Activated CD4-positive, CD25-positive, alpha-beta regulatory T cell treated with anti-CD3 and anti-CD28 coated beads, Interleukin-2, amount 50 U/mL, for 16 hours (primary cell): Measurements from ENCODE around the gene CELF2.

Experiments used
- DNase-seq: peaks from one replicate; pipeline ENCODE4 v3.0.0-alpha.2; 2020; ENCODE audit warnings: low read depth, low spot score

The CELF2 gene

GRCh38 chr10:11223081-11223480, 205.4 kb downstream of the CELF2 start:
- DNase-seq = no peak

- DNase-seq = no peak
Measured at GRCh38 chr10:11223507-11224140, 206.0 kb downstream of the CELF2 start.

DNA sequence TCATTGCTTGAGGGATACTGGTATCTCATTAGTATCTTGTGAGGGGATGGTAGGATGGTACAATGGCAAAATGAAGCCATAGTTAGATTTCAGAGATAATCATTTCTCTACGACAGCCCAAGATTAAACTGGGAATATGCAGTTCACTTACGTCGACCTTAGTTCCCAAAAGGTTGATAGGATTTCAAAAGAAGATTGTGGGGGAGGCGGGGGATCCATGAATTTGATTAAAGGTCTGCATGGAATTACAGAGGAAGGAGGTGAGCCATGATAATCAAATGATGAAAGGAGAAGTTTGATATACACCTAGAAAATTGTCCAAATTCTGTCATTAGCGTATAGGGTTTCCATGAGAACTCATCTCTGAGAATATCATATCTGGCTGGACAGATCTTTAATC, 206.6 kb downstream of the CELF2 start:
- no peak for DNase-seq

GRCh38 chr10:11224792-11225416, 207.2 kb downstream of the CELF2 start:
- no peak for DNase-seq

GRCh38 chr10:11225935-11226334, 208.3 kb downstream of the CELF2 start:
- no peak for DNase-seq

DNA sequence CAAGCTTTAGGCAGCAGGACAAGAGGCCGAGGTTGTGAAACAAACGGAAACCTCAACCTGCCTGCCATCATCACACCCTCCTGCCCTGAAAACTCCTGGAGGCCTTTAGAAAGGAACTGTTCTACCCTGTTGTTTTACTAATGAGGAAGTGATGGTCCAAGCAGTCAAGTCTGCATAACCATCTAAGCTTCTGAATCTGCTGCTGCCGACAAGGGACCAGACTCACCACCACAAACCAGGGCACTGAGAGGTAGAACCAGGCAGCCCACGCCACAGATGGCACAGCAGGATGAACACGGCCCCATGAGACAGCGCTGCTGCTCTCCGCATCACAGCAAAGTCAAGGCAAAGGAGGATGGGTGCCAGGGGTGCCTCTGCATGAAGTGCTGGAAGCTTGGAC, 209.4 kb downstream of the CELF2 start:
- DNase-seq = no peak

DNA sequence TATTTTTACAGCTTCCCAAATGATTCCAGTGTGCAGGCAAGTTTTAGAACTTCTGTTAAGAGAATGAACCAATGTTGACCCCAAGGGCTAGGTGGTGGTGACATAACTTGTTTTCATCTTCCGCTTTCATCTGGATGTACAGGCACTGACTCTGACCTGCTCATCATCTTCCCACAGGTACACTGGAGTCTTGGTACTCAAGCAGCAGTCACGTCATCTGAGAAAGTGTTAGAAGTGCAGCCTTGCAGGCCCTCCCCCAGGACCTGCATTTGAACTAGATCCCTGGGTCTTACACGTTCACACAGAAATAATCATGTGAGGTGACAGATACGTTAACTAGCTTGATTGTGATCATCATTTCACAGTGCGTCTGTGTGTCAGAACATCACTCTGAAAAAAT, 212.2 kb downstream of the CELF2 start:
- no peak for DNase-seq

GRCh38 chr10:11230498-11231167, 213.0 kb downstream of the CELF2 start:
- DNase-seq = no peak

DNA sequence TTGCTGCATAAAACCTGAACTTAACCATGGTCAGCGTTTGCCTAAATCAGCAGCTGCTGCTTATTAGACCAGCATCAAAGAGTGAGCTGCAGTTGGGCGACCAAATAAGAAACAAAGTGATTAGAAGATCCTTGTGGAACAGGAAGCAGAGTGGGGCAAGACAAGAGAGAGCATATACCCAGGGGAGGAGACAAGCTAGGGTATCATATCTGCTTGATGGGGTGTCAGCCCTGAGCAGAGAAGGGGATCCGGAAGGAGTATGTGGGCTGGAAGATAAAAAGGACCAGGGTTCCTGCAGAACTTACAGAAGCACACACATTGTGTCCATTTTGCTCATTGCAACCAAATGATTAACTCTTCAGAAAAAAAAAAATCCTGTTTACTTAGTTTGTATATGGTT, 213.6 kb downstream of the CELF2 start:
- no peak for DNase-seq

- DNase-seq = no peak
Measured at GRCh38 chr10:11232222-11232961, 214.7 kb downstream of the CELF2 start.

DNA sequence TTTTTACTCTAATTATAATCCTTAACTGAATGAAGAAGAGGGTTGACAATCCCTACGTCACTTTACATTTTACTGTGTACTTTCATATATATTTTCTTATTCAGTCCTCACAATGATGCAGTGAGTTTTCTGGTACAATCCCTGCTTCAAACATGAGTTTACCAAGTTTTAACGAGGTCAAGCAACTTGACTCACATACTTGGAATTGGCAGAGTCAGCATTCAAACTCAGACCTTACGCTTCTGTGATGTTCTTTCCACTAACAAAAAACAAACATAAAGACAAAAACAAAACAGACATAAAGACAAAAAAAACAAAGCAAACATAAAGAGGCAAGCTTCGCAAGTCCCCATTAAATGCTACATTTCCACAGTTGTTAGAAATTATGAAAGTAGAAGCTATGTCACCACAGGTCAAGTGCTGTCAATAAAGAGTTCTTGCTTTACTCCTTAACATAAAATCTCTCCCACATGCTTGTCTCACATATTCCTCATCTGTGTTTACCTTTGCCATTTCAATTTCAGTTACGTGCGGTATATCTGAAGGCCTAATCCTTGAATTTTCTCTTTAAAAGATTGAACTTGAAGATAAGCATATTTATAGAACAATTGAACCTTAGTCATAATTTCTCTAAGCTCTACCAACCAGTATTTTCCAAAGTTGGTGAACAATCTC, 217.3 kb downstream of the CELF2 start:
- DNase-seq = no peak

DNA sequence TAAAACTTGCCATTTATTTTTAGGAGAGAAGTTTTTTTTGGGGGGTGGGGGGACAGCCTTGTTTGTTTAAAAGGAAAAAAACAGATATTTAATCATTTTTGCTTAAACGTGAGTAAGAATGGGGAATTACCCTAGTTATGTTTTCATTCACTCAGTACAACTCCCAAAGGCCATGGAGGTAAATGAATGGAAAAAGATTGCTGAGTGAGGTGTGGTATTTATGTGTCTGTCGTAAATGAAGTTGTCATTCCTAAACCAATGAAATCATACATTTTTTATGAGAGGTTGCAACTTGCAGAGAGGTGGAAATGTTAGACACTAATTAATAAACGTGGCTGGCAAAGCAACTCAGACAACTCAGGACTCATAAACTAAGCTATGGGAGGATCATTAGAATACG, 218.1 kb downstream of the CELF2 start:
- DNase-seq = no peak

DNA sequence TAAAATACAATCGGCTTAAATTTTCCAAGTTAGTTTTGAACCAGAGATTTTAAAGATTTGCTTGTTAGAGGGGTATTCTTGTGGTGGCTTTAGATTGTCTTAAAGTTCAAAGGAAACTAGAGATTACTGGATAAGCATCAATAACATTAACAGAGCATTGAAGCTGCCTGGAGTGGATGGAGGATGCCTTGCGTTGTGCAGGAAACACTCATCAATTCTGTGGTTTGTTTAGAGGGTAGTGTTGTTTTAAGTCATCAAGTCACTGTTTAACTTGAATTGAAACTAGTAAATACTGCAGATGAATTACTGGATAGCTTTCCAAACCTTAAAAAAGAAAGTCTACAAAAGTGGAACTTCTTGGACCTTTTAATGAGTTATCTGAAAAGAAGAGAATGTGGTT, 218.6 kb downstream of the CELF2 start:
- no peak for DNase-seq

DNA sequence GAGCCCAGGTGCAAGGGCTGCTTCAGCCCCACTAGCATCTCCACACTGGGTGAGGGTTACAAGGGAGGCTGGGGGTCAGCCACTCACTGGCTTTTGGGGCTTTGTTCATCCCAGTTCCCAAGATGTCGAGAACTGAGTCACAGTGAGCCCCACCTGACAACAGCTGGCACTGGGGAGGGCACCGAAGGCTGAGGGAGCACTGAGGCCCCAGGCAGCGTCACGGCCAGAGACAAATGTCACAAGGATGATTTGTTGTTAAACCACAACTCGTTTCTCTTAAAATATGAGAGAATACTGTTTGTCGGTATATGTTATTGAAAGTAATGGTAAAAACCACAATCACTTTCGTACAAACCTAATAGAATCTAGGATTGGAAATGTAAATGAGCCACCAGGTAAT, 219.9 kb downstream of the CELF2 start:
- no peak for DNase-seq

GRCh38 chr10:11238893-11239292, 221.2 kb downstream of the CELF2 start:
- no peak for DNase-seq

- DNase-seq = no peak
Measured at GRCh38 chr10:11240641-11241040, 223.0 kb downstream of the CELF2 start.

DNA sequence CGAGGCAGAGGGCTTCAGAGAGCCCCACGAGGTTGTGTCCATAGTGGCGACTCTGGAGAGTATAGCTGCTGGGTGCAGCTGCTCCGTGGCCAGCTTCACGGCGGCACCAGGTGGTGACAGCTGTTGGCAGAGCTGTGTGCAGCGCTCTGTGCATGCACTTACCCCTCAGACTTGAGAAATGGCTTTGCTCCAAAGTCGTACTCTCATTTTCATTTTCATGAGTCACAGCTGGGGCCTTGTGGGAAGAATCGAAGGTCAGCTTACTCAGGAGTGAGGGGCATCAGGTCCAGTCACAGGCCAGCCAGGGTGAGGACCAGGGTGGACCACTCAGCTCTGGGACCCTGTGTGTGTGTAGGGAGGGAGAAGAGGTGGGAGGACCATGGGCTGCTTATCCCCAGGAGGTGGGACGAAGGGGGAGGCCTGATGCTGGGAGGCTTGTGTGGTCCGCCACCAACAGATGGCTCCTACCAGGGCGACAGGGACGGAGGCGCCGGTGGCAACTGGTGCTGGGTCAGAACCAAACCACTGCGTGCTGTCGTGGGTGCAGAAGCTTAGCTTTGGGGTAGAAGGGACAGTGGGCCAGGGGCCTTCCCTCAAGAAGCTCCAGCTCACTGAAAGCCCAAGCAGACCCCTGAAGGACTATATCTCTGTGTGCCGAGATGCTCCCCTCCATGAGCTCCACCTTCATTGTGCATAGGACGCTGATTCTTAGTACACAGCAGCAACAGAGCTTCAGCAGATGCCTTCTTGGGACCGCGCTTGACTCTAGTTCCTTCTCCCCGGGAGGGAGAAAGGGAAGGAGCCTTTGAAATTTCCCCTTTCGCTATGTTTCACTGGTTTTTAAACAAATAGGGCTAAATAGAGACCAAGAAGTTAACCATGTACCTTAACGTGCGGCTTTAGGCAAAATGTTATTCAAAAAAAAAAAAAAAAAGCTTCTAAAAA, 225.0 kb downstream of the CELF2 start:
- DNase-seq = no peak

- no peak for DNase-seq
Measured at GRCh38 chr10:11243425-11244222, 226.0 kb downstream of the CELF2 start.

- DNase-seq = no peak
Measured at GRCh38 chr10:11245095-11245479, 227.4 kb downstream of the CELF2 start.

- DNase-seq = no peak
Measured at GRCh38 chr10:11245510-11245909, 227.8 kb downstream of the CELF2 start.
